Keratinocyte (primary cell): ENCODE data around the gene SLC25A23. TPM values are rescaled to one million over a fixed set of nuclear protein-coding genes. Genes with fewer than 3 reads are reported as not detected.

Experiments used
- DNase-seq: peaks from one replicate; pipeline ENCODE4 v3.0.0-alpha.2; 2011; ENCODE audit warnings: low read depth, missing footprints, low spot score
- FAIRE-seq: peaks from 2 replicates; lab custom pipeline; 2011; peaks lifted over from hg19 to GRCh38; lab: Jason Lieb, UNC
- H2AFZ ChIP-seq: 2 replicates; pipeline ENCODE4 v1.6.0; 2012; ENCODE audit warnings: low read length, control low read depth, inconsistent platforms; ENCODE audit not compliant: control insufficient read depth
- H3K27ac ChIP-seq: 2 replicates; pipeline ENCODE4 v1.5.1; 2011; ENCODE audit warnings: low read length; ENCODE audit not compliant: control insufficient read depth, insufficient read depth
- H3K27me3 ChIP-seq: 3 replicates; pipeline ENCODE4 v1.6.0; 2011; ENCODE audit warnings: low read length; ENCODE audit not compliant: control insufficient read depth, insufficient read depth; ENCODE audit errors: extremely low read depth
- H3K36me3 ChIP-seq, 2 experiments: 2 replicates in 1 of 2; 3 replicates in 1 of 2; pipeline ENCODE4 v1.5.1; 2011; ENCODE audit warnings: low read length in 2 of 2, mild to moderate bottlenecking in 1 of 2; ENCODE audit not compliant: control insufficient read depth in 2 of 2, insufficient read depth in 2 of 2; ENCODE audit errors: extremely low read depth in 1 of 2
- H3K4me1 ChIP-seq: 3 replicates; pipeline ENCODE4 v1.5.1; 2011; ENCODE audit warnings: low read length; ENCODE audit not compliant: control insufficient read depth, insufficient read depth; ENCODE audit errors: extremely low read depth
- H3K4me2 ChIP-seq: 3 replicates; pipeline ENCODE4 v1.6.0; 2011; ENCODE audit warnings: low read depth, low read length; ENCODE audit not compliant: control insufficient read depth, insufficient read depth; ENCODE audit errors: extremely low read depth
- H3K4me3 ChIP-seq, 3 experiments: fragments of 200-600 bp in 1 of 3; sonication (generic) in 1 of 3; 2 replicates in 2 of 3; 3 replicates in 1 of 3; pipeline ENCODE4 v1.5.1; 2011 to 2016; ENCODE audit warnings: low read length in 3 of 3, mild to moderate bottlenecking in 3 of 3, control low read depth in 2 of 3, inconsistent platforms in 1 of 3, low read depth in 1 of 3, mixed read lengths in 1 of 3, mixed run types in 1 of 3, moderate library complexity in 1 of 3; ENCODE audit not compliant: control insufficient read depth in 2 of 3, insufficient read depth in 2 of 3; ENCODE audit errors: extremely low read depth in 1 of 3
- H3K79me2 ChIP-seq: 2 replicates; pipeline ENCODE4 v1.6.0; 2012; ENCODE audit warnings: low read length; ENCODE audit not compliant: control insufficient read depth, insufficient read depth
- H3K9ac ChIP-seq: 3 replicates; pipeline ENCODE4 v1.6.0; 2011; ENCODE audit warnings: low read length; ENCODE audit not compliant: control insufficient read depth, insufficient read depth; ENCODE audit errors: extremely low read depth
- H3K9me1 ChIP-seq: 3 replicates; pipeline ENCODE4 v1.6.0; 2011; ENCODE audit warnings: low read length; ENCODE audit not compliant: control insufficient read depth, insufficient read depth; ENCODE audit errors: extremely low read depth
- H3K9me3 ChIP-seq: 2 replicates; pipeline ENCODE4 v1.5.1; 2012; ENCODE audit warnings: low read depth, low read length; ENCODE audit not compliant: control insufficient read depth
- H4K20me1 ChIP-seq: 3 replicates; pipeline ENCODE4 v1.6.0; 2011; ENCODE audit warnings: low read length; ENCODE audit not compliant: control insufficient read depth, insufficient read depth; ENCODE audit errors: extremely low read depth
- EZH2 ChIP-seq: IDR thresholded peaks from one replicate; pipeline ENCODE4 v1.6.1; 2012; ENCODE audit warnings: inconsistent platforms, mild to moderate bottlenecking, low read length, moderate library complexity
- dilution Hi-C: fragments of 300-500 bp; cut with MboI; formaldehyde crosslinking; loops from one replicate; pipeline ENCODE4 v1.7.0; 2020; ENCODE audit warnings: low sequenced_read_pairs; ENCODE audit not compliant: extremely low pct_ligation_motif_present
- polyA plus RNA-seq, 5 experiments: library from polyadenylated mRNA; depleted of rRNA in 3 of 5; stranded (reverse) in 3 of 5; stranded (forward) in 1 of 5; unstranded in 1 of 5; fragments of >200 nt; gene quantifications; 1 replicate in 1 of 5; 2 replicates in 3 of 5; 3 replicates in 1 of 5; pipeline versions ENCODE4 v1.2.1 to v1.2.3, GENCODE V29; 2011 to 2012; ENCODE audit warnings: missing spikeins in 2 of 5, low read depth in 1 of 5, low replicate concordance in 1 of 5
- TF ChIP-seq, protein P1 (sequence below), 3 experiments: IDR thresholded peaks in 1 of 3; conservative IDR thresholded peaks in 1 of 3; optimal IDR thresholded peaks in 1 of 3; 2 replicates in 2 of 3; 3 replicates in 1 of 3; pipeline versions ENCODE3 to v1.5.1; 2011; ENCODE audit warnings: low read length in 3 of 3, mild to moderate bottlenecking in 3 of 3, moderate library complexity in 2 of 3, control low read depth in 1 of 3, inconsistent platforms in 1 of 3; ENCODE audit not compliant: insufficient read depth in 2 of 3; ENCODE audit errors: extremely low read depth in 1 of 3

The SLC25A23 gene
- polyA plus RNA-seq, 1 donor (not counting 4 experiments of a cell fraction or from before 2014, with no cell fraction given), result 6.4 TPM

DNA sequence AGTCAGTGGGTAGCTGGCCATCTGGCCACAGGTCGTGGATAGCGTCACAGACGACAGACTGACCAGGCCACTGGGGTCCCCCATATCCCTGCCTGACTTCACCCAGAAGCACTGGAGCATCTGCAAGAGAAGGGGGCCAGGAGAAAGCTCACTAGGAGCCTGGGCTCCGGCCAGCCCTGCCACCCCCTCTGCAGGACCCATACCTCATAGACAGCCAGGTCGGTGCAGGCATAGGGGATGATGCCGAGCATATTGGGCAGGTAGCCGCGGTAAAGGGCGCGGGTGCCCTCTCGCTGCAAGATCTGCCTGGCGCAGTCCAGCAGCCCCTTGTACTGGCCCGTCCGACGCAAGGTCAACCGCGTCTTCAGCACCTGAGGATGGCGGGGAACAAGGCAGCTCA, 32.5 kb downstream of the SLC25A23 start:
- Histone ChIP-seq H3K9ac (no peak overlapping the region), H2AFZ (no peak overlapping the region), H3K9me3 (no peaks in the 10 kb centered on the region), H3K79me2 (peaks cover 22% of the 10 kb centered on the region), H3K9me1 (peaks cover 2% of the 10 kb centered on the region), H3K4me2 (no peak overlapping the region), H3K27ac (no peak overlapping the region), H3K4me1 (peaks cover 11% of the 10 kb centered on the region), H4K20me1 (peaks cover 14% of the 10 kb centered on the region), H3K4me3 (no peak overlapping the region), H3K36me3 (peaks cover under 1 to 1% of the 10 kb centered on the region in 2 experiments), H3K27me3 (no peaks in the 10 kb centered on the region)
- dilution Hi-C loops, result no loop called here
- FAIRE-seq (no peak), DNase-seq (no peak)
- TF ChIP-seq EZH2, result no peak
- TF ChIP-seq, protein P1, sequence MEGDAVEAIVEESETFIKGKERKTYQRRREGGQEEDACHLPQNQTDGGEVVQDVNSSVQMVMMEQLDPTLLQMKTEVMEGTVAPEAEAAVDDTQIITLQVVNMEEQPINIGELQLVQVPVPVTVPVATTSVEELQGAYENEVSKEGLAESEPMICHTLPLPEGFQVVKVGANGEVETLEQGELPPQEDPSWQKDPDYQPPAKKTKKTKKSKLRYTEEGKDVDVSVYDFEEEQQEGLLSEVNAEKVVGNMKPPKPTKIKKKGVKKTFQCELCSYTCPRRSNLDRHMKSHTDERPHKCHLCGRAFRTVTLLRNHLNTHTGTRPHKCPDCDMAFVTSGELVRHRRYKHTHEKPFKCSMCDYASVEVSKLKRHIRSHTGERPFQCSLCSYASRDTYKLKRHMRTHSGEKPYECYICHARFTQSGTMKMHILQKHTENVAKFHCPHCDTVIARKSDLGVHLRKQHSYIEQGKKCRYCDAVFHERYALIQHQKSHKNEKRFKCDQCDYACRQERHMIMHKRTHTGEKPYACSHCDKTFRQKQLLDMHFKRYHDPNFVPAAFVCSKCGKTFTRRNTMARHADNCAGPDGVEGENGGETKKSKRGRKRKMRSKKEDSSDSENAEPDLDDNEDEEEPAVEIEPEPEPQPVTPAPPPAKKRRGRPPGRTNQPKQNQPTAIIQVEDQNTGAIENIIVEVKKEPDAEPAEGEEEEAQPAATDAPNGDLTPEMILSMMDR (optimal IDR thresholded peaks at IDR 0.05 in 1 of 3, IDR thresholded peaks at IDR 0.05 in 1 of 3, conservative IDR thresholded peaks at IDR 0.05 in 1 of 3; ENCODE audit: extremely low read depth in 1 of 3, insufficient read depth in 2 of 3, low read length in 3 of 3), result no peak

DNA sequence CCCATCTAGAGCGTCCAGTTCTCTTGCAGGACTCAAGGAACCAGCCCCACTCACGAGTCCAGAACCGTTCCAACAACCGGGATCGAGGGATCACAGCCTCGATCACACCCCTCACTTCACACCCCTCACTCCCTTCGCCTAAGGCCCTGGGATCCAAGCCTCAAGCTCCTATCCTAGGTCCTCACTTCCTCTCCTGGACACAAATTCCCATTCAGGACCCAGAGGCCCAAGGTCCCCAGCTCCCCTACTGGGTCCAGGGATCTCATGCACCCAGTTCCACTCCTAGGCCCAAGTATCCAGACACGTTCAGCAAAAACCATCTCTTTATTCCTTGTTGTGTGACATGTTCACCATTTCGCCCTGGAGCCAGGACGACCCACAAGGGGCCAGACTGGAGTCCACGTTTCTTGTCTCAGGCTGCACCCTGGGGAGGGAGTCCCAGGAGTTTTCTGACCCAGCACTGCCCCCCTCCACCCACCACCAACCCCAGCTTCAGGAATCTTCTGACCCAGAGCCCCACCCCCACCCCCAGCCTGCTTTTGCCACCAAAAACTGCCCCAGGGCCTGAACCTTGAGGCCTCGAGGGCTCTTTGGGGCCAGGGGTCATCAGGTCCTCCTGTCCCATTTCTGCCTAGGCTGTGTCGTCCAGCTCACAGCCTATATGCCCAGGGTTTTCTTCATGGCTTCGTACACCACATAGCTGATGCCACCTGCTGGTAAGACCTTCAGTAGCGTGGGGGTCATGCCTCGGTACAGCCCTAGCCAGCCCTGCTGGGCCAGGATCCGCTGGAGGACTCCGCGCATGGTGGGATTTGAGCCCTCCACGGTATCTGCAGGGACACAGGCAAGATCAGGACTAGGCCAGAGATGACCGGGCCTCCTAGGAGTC, 33.6 kb downstream of the SLC25A23 start:
- no peaks in the 10 kb centered on the region for H3K9me3 ChIP-seq
- peaks cover 2% of the 10 kb centered on the region for H3K9me1 ChIP-seq
- TF ChIP-seq, protein P1 (optimal IDR thresholded peaks at IDR 0.05 in 1 of 3, IDR thresholded peaks at IDR 0.05 in 1 of 3, conservative IDR thresholded peaks at IDR 0.05 in 1 of 3; ENCODE audit: extremely low read depth in 1 of 3, insufficient read depth in 2 of 3, low read length in 3 of 3), result peak in 1 of 3 experiments; percentile 38
- no peak for TF ChIP-seq EZH2
- no peak overlapping the region for H3K9ac ChIP-seq
- peaks cover 11% of the 10 kb centered on the region for H3K4me1 ChIP-seq
- DNase-seq, result no peak
- dilution Hi-C loops, result no loop called here
- no peaks in the 10 kb centered on the region for H3K27me3 ChIP-seq
- peaks cover 34% of the 10 kb centered on the region for H3K79me2 ChIP-seq
- FAIRE-seq, result no peak
- H3K4me2 ChIP-seq, result peak overlapping the region; percentile 49
- peak overlapping the region; percentile 74 for H2AFZ ChIP-seq
- H3K36me3 ChIP-seq, result peaks cover 6 to 12% of the 10 kb centered on the region in 2 experiments
- H3K27ac ChIP-seq, result peak overlapping the region; percentile 11
- H4K20me1 ChIP-seq, result peaks cover 14% of the 10 kb centered on the region
- peak overlapping the region in 1 of 3 experiments; percentile 2 for H3K4me3 ChIP-seq
